H1 (cell line): ENCODE results near the gene MBOAT1. TPM values are rescaled to one million over a fixed set of nuclear protein-coding genes. Genes with fewer than 3 reads are reported as not detected.

Experiments used
- CTCF ChIA-PET: fragments of 300-600 bp; sonication (Branson Sonifier 250); formaldehyde crosslinking; loops from one replicate; lab custom pipeline; 2021; ENCODE audit not compliant: partially characterized antibody; lab: Charles Lee
- POLR2A ChIA-PET: fragments of 300-600 bp; sonication (Branson Sonifier 250); formaldehyde crosslinking; loops from one replicate; lab custom pipeline; 2021; ENCODE audit warnings: inconsistent platforms; ENCODE audit not compliant: partially characterized antibody; lab: Charles Lee
- DNase-seq, 2 experiments: peaks; one replicate each; pipeline versions ENCODE4 v3.0.0 to v3.0.0-alpha.2; 2010 to 2022; ENCODE audit warnings: low spot score in 2 of 2, low read depth in 1 of 2, mixed read lengths in 1 of 2
- FAIRE-seq: peaks from 2 replicates; lab custom pipeline; 2011; peaks lifted over from hg19 to GRCh38; lab: Jason Lieb, UNC
- H2AFZ ChIP-seq: 2 replicates; pipeline ENCODE4 v1.8.1; 2012; ENCODE audit warnings: low read length, inconsistent platforms
- H2AK5ac ChIP-seq: 2 replicates; pipeline ENCODE4 v1.6.1; 2013; ENCODE audit warnings: low read depth, low read length
- H2BK120ac ChIP-seq: replicated peaks from 2 replicates; pipeline ENCODE3; 2013; ENCODE audit warnings: low read depth, low read length, inconsistent platforms
- H2BK12ac ChIP-seq: 2 replicates; pipeline ENCODE4 v1.6.1; 2013; ENCODE audit warnings: low read depth, low read length
- H2BK15ac ChIP-seq: 2 replicates; pipeline ENCODE4 v1.6.1; 2013; ENCODE audit warnings: low read length
- H2BK20ac ChIP-seq: 2 replicates; pipeline ENCODE4 v1.6.1; 2013; ENCODE audit warnings: low read length
- H2BK5ac ChIP-seq: 2 replicates; pipeline ENCODE4 v1.6.1; 2013; ENCODE audit warnings: low read depth, low read length
- H3K14ac ChIP-seq: 2 replicates; pipeline ENCODE4 v1.6.1; 2013; ENCODE audit warnings: inconsistent platforms; ENCODE audit not compliant: insufficient read length
- H3K18ac ChIP-seq: 2 replicates; pipeline ENCODE4 v1.6.1; 2013; ENCODE audit warnings: low read length; ENCODE audit errors: extremely low read depth
- H3K23ac ChIP-seq: 2 replicates; pipeline ENCODE4 v1.6.1; 2013; ENCODE audit warnings: inconsistent platforms; ENCODE audit not compliant: insufficient read length
- H3K23me2 ChIP-seq: 2 replicates; pipeline ENCODE4 v1.6.1; 2013; ENCODE audit warnings: low read depth, low read length
- H3K27ac ChIP-seq: 2 replicates; pipeline ENCODE4 v1.6.1; 2011; ENCODE audit warnings: low read depth, low read length, inconsistent platforms
- H3K27me3 ChIP-seq, 4 experiments: replicated peaks in 1 of 4; 1 replicate in 1 of 4; 2 replicates in 3 of 4; pipeline versions ENCODE4 v1.6.1 to v1.8.1; 2011 to 2013; ENCODE audit warnings: low read length in 3 of 4, mild to moderate bottlenecking in 3 of 4, inconsistent platforms in 2 of 4, mixed read lengths in 2 of 4, moderate library complexity in 1 of 4; ENCODE audit not compliant: control insufficient read depth in 3 of 4, insufficient read depth in 3 of 4; ENCODE audit errors: extremely low read depth in 1 of 4
- H3K36me3 ChIP-seq, 4 experiments: 2 replicates each; pipeline versions ENCODE4 v1.6.1 to v1.8.1; 2011 to 2013; ENCODE audit warnings: mild to moderate bottlenecking in 4 of 4, low read length in 3 of 4, moderate library complexity in 2 of 4, control low read depth in 1 of 4, inconsistent platforms in 1 of 4; ENCODE audit not compliant: insufficient read depth in 4 of 4, control insufficient read depth in 2 of 4
- H3K4ac ChIP-seq: replicated peaks from 2 replicates; pipeline ENCODE3; 2013; ENCODE audit warnings: low read length, low read depth, mixed read lengths, inconsistent platforms; ENCODE audit not compliant: insufficient read length
- H3K4me1 ChIP-seq, 4 experiments: replicated peaks in 1 of 4; 1 replicate in 1 of 4; 2 replicates in 3 of 4; pipeline versions ENCODE4 v1.6.1 to v1.8.1; 2011 to 2013; ENCODE audit warnings: low read length in 3 of 4, inconsistent platforms in 2 of 4, mixed read lengths in 1 of 4; ENCODE audit not compliant: insufficient read depth in 4 of 4, control insufficient read depth in 3 of 4
- H3K4me2 ChIP-seq, 2 experiments: 2 replicates each; pipeline versions ENCODE4 v1.6.1 to v1.8.1; 2011 to 2013; ENCODE audit warnings: low read depth in 2 of 2, low read length in 2 of 2, control low read depth in 1 of 2, inconsistent platforms in 1 of 2, mild to moderate bottlenecking in 1 of 2; ENCODE audit not compliant: insufficient read depth in 1 of 2
- H3K4me3 ChIP-seq, 4 experiments: fragments of 200-600, 300-600 bp in 1 of 4; sonication (generic), shearing (Covaris generic), sonication (Bioruptor Twin) in 1 of 4; 2 replicates each; pipeline versions ENCODE4 v1.5.1 to v1.8.1; 2011 to 2016; ENCODE audit warnings: low read length in 4 of 4, low read depth in 3 of 4, control low read depth in 2 of 4, inconsistent platforms in 2 of 4, mild to moderate bottlenecking in 2 of 4, mixed read lengths in 1 of 4, moderate library complexity in 1 of 4; ENCODE audit not compliant: insufficient read depth in 2 of 4; ENCODE audit errors: extremely low read depth in 1 of 4
- H3K56ac ChIP-seq: replicated peaks from 2 replicates; pipeline ENCODE3; 2013; ENCODE audit warnings: low read depth, mild to moderate bottlenecking, mixed read lengths, low read length, inconsistent platforms; ENCODE audit not compliant: insufficient read length
- H3K79me1 ChIP-seq: 2 replicates; pipeline ENCODE4 v1.6.1; 2013; ENCODE audit warnings: low read depth, low read length, control low read depth
- H3K79me2 ChIP-seq, 2 experiments: 2 replicates each; pipeline versions ENCODE4 v1.6.1 to v1.8.1; 2012 to 2013; ENCODE audit warnings: low read length in 2 of 2, mild to moderate bottlenecking in 2 of 2, inconsistent platforms in 1 of 2; ENCODE audit not compliant: insufficient read depth in 2 of 2, control insufficient read depth in 1 of 2
- H3K9ac ChIP-seq, 4 experiments: replicated peaks in 1 of 4; 1 replicate in 1 of 4; 2 replicates in 3 of 4; pipeline versions ENCODE4 v1.6.1 to v1.8.1; 2011 to 2013; ENCODE audit warnings: low read depth in 3 of 4, low read length in 3 of 4, control low read depth in 2 of 4, mild to moderate bottlenecking in 2 of 4, moderate library complexity in 2 of 4, inconsistent platforms in 1 of 4; ENCODE audit errors: extremely low read depth in 1 of 4
- H3K9me3 ChIP-seq, 2 experiments: 2 replicates each; pipeline versions ENCODE4 v1.6.1 to v1.8.1; 2012 to 2013; ENCODE audit warnings: mild to moderate bottlenecking in 2 of 2, moderate library complexity in 2 of 2, control low read depth in 1 of 2, inconsistent platforms in 1 of 2, low read depth in 1 of 2, low read length in 1 of 2, mixed read lengths in 1 of 2; ENCODE audit not compliant: insufficient read depth in 2 of 2
- H4K20me1 ChIP-seq, 2 experiments: replicated peaks in 1 of 2; 2 replicates each; pipeline versions ENCODE3 to v1.8.1; 2011 to 2013; ENCODE audit warnings: inconsistent platforms in 2 of 2, low read length in 2 of 2, mild to moderate bottlenecking in 1 of 2; ENCODE audit not compliant: insufficient read depth in 2 of 2, control insufficient read depth in 1 of 2
- H4K5ac ChIP-seq: 2 replicates; pipeline ENCODE4 v1.6.1; 2013; ENCODE audit warnings: low read length, low read depth, mixed read lengths, inconsistent platforms; ENCODE audit not compliant: insufficient read length
- H4K8ac ChIP-seq: 2 replicates; pipeline ENCODE4 v1.8.0; 2013; ENCODE audit warnings: mild to moderate bottlenecking, moderate library complexity, low read length, inconsistent platforms; ENCODE audit not compliant: insufficient read depth; ENCODE audit errors: extremely low read depth
- H4K91ac ChIP-seq: replicated peaks from 2 replicates; pipeline ENCODE3; 2013; ENCODE audit warnings: low read length, mixed read lengths, inconsistent platforms; ENCODE audit not compliant: insufficient read length
- BACH1 ChIP-seq: IDR thresholded peaks from 2 replicates; pipeline ENCODE4 v1.6.1; 2012; ENCODE audit warnings: low read length, improper control_type of control experiment
- BCL11A ChIP-seq, 2 experiments: IDR thresholded peaks; one replicate each; pipeline ENCODE4 v1.6.1; 2011; ENCODE audit warnings: low read depth in 2 of 2, low read length in 2 of 2, mild to moderate bottlenecking in 2 of 2
- JUND ChIP-seq: IDR thresholded peaks from 2 replicates; pipeline ENCODE4 v1.6.1; 2011; ENCODE audit warnings: mild to moderate bottlenecking, improper control_type of control experiment, low read length
- TEAD4 ChIP-seq: IDR thresholded peaks from 2 replicates; pipeline ENCODE4 v1.6.1; 2012; ENCODE audit warnings: low read depth, low read length, inconsistent platforms, mixed read lengths
- WGBS, 2 experiments: shearing (Covaris generic) in 1 of 2; methylation state at CpG; one replicate each; pipeline versions ENCODE4 v1.1.6 to v1.1.7; 2013 to 2015; ENCODE audit warnings: low lambda C conversion rate in 2 of 2, mixed read lengths in 2 of 2, inconsistent platforms in 1 of 2, low coverage in 1 of 2, missing lambda C conversion rate in 1 of 2; ENCODE audit not compliant: insufficient replicate concordance in 2 of 2, insufficient coverage in 1 of 2, insufficient read length in 1 of 2; ENCODE audit errors: extremely low coverage in 1 of 2, missing lambda C conversion rate in 1 of 2; 5-methylcytosine and 5-hydroxymethylcytosine counted together
- polyA plus RNA-seq, 7 experiments: library from polyadenylated mRNA; depleted of rRNA in 3 of 7; stranded (reverse) in 5 of 7; unstranded in 2 of 7; fragments of >200 nt in 5 of 7; fragments of 200-250 nt in 2 of 7; gene quantifications; 1 replicate in 5 of 7; 2 replicates in 1 of 7; 4 replicates in 1 of 7; pipeline versions ENCODE4 v1.2.1 to v1.2.3, GENCODE V29; 2011 to 2013; ENCODE audit warnings: missing spikeins in 2 of 7, mixed read lengths in 2 of 7
- total RNA-seq: library from RNA; stranded (reverse); fragmentation: NEBNext Ultra II Directional; extraction: Animal tissue kit (Norgen Biotek cat#: 25700); gene quantifications from 2 replicates; pipeline ENCODE4 v1.2.1, GENCODE V29; 2021
- TF ChIP-seq, protein P1 (sequence below): IDR thresholded peaks from 2 replicates; pipeline ENCODE4 v1.6.1; 2011; ENCODE audit warnings: low read length, improper control_type of control experiment

The MBOAT1 gene
- total and polyA plus RNA-seq, 2 of the 8 experiments (the other 6 are each of a cell fraction or from before 2014, with no cell fraction given), result 4.9 to 19.5 TPM

DNA sequence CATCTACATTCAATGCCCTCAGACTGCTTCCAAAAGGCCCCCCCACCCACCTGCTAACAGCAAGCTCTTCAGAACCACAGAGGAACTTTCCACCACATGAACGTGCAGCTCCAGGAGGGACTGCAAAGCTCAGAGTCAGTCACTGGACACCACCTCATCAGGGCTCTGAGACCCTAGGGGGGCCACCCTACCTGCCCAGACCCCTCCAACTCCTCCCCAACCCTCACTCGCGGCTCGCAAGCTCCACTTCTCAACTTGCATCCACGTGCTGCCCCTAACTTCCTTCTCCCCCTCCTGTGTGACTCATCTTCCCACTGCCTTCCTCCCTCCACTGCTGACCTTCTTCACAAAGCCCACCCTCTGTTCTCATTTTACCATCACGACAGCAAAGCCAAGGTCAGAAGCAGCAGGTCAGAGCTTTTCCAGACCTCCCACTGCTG lies 6.5 kb downstream of the MBOAT1 start:
- Histone ChIP-seq H3K36me3 (no peaks in the 10 kb centered on the region), H2BK5ac (peak overlapping the region; percentile 46; the same call in 1 of the 2 replicates), H2BK120ac (no peak overlapping the region), H3K27me3 (no peaks in the 10 kb centered on the region), H2AFZ (no peak overlapping the region), H3K27ac (no peak overlapping the region), H4K91ac (peak overlapping the region; percentile 48), H2BK12ac (no peak overlapping the region; the same call in 1 of the 2 replicates), H3K9ac (no peak overlapping the region), H3K14ac (no peak overlapping the region), H3K4ac (no peak overlapping the region), H3K23ac (no peak overlapping the region), H3K4me3 (no peak overlapping the region), H4K20me1 (no peaks in the 10 kb centered on the region), H3K23me2 (peaks cover under 1% of the 10 kb centered on the region), H3K4me1 (peaks cover 0 to 10% (median 9%) of the 10 kb centered on the region in 4 experiments; a peak in 5 of 7 replicates), H3K79me2 (peaks cover 0 to 34% of the 10 kb centered on the region in 2 experiments; a peak in 2 of 4 replicates), H4K5ac (no peak overlapping the region), H3K9me3 (no peaks in the 10 kb centered on the region), H2BK15ac (no peak overlapping the region; the same call in 1 of the 2 replicates)
- ChIA-PET CTCF (interaction anchor here (0.6 to 1.9 kb wide), 2 partner anchors 79 to 876 kb away, joined by 3 to 7 read pairs; no protein-coding TSS in a partner anchor), POLR2A (no interaction called here)
- FAIRE-seq (no peak), DNase-seq (no peak)
- 70% methylated on average over 6 of the region's 6 CpGs; no CpG with 5 or more reads in 1 of the 2 experiments for WGBS, 2 experiments
- no peak for TF ChIP-seq TEAD4
- TF ChIP-seq BCL11A (IDR thresholded peaks at IDR 0.05; ENCODE audit: low read depth in 2 of 2, low read length in 2 of 2), result no peak
- TF ChIP-seq, protein P1, sequence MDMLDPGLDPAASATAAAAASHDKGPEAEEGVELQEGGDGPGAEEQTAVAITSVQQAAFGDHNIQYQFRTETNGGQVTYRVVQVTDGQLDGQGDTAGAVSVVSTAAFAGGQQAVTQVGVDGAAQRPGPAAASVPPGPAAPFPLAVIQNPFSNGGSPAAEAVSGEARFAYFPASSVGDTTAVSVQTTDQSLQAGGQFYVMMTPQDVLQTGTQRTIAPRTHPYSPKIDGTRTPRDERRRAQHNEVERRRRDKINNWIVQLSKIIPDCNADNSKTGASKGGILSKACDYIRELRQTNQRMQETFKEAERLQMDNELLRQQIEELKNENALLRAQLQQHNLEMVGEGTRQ, result no peak
- TF ChIP-seq JUND, result peak; percentile 8; the same call in 1 of the 2 replicates
- TF ChIP-seq BACH1, result no peak
- TF ChIP-seq, all 59 proteins: peak for 1
- no peak overlapping the region for H3K18ac ChIP-seq
- no peak overlapping the region for H2BK20ac ChIP-seq
- H4K8ac ChIP-seq, result no peak overlapping the region
- no peak overlapping the region for H3K56ac ChIP-seq
- no peak overlapping the region for H3K4me2 ChIP-seq
- H2AK5ac ChIP-seq, result no peak overlapping the region
- H3K79me1 ChIP-seq, result peaks cover 7% of the 10 kb centered on the region; the same call in 1 of the 2 replicates
